GM12873 (cell line): ENCODE data around the gene FAM222A.

Experiments used
- TF ChIP-seq, protein P1 (sequence below): IDR thresholded peaks from 2 replicates; pipeline ENCODE4 v1.5.1; 2012; ENCODE audit warnings: low read depth, mild to moderate bottlenecking, moderate library complexity, low read length, control low read depth; ENCODE audit not compliant: insufficient read depth; ENCODE audit errors: missing control alignments

FAM222A gene

GRCh38 chr12:109773384-109774011 is 59.9 kb downstream of the FAM222A start:
- TF ChIP-seq, protein P1, sequence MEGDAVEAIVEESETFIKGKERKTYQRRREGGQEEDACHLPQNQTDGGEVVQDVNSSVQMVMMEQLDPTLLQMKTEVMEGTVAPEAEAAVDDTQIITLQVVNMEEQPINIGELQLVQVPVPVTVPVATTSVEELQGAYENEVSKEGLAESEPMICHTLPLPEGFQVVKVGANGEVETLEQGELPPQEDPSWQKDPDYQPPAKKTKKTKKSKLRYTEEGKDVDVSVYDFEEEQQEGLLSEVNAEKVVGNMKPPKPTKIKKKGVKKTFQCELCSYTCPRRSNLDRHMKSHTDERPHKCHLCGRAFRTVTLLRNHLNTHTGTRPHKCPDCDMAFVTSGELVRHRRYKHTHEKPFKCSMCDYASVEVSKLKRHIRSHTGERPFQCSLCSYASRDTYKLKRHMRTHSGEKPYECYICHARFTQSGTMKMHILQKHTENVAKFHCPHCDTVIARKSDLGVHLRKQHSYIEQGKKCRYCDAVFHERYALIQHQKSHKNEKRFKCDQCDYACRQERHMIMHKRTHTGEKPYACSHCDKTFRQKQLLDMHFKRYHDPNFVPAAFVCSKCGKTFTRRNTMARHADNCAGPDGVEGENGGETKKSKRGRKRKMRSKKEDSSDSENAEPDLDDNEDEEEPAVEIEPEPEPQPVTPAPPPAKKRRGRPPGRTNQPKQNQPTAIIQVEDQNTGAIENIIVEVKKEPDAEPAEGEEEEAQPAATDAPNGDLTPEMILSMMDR = no peak

DNA sequence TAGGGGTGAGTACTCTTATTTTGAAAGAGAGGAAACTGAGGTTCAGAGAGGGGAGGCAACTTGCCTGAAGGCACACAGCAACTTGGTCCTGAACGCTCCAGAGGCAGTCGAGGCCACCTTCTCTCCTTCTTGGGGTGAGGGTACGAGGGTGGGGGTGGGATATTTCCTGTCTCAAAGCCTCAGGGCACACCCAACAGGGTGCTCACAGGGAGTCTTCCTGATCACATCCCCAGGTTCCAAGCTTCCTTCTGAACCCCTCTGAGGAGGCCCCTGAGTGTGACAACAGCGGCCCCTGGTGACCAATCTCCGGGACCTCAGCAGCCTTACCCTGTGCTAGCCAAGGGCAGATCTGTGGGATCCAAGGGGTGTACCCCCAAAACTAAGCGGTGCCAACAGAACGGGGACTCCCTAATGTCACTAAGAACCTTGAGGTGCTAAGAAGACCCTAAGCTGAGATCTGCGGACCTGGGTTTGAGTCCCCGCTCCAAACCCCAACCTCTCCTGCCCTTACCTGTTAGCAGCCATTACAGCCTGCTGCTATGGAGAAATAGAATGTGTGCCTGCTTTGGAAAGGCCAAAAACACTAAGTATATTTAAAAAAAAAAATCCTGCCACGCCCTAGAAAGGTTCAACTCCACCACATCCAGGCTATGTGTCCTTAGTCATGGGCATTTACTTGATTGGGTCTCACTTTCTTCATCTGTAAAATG is 61.7 kb downstream of the FAM222A start:
- TF ChIP-seq, protein P1 = peak; percentile 96

GRCh38 chr12:109776624-109777023 is 63.0 kb downstream of the FAM222A start:
- TF ChIP-seq, protein P1 = no peak

DNA sequence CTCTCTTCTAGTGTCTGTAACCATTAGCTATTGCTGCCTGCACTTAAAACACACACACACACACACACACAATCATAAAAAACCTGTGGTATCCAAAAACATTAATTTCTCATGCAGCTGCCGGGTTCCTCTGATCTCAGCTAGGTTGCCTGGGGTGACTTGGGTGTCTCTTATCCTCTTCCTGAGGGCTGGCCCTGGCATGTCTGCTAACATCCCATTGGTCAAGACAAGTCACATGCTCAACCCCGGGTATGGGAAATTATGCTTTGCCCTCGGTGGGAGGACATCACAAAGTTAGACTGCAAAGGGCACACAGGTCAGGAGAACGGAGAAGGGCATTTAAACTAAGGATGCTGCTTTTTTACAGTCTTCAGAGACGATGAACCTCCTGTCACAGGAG is 63.9 kb downstream of the FAM222A start:
- TF ChIP-seq, protein P1 = no peak

DNA sequence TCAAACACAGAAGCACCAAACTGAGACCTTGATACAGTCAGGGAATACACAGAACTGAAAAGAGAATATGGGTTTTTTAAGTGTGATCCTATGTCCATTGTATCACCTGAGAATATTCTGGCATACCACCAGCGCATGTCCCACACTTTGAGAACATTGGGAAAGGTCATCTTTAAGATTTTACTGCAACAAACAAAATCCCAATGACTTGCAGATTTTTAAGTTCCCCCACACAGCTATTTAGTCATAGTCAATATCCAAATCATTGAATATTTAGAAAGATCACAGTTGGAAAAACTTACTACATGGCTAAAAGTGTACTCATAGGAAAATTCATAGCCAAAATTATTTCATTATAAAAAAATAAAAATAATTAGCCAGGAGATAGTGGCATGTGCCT is 65.1 kb downstream of the FAM222A start:
- TF ChIP-seq, protein P1 = no peak

- TF ChIP-seq, protein P1 = no peak
Observed at GRCh38 chr12:109779382-109779781, 65.8 kb downstream of the FAM222A start.

- TF ChIP-seq, protein P1 = no peak
Observed at GRCh38 chr12:109781668-109782325, 68.2 kb downstream of the FAM222A start.
